Prostate gland (tissue), 2 donors: ENCODE measurements around the gene CDH11. TPM values are rescaled to one million over a fixed set of nuclear protein-coding genes. Genes with fewer than 3 reads are reported as not detected.

ENCODE experiments used
- DNase-seq: peaks from one replicate; pipeline ENCODE4 v3.0.0-alpha.2; 2019; ENCODE audit warnings: low spot score
- H3K27ac ChIP-seq, 2 donors: fragments of 200-600 bp; sonication (generic); 2 replicates each; pipeline ENCODE4 v1.5.1; 2017 to 2019
- H3K27me3 ChIP-seq: fragments of 200-600 bp; sonication (generic); replicated peaks from 2 replicates; pipeline ENCODE4 v1.5.1; 2019; ENCODE audit not compliant: insufficient read depth
- H3K36me3 ChIP-seq, 2 donors: fragments of 200-600 bp; sonication (generic); 1 replicate in 1 of 2; 2 replicates in 1 of 2; pipeline versions ENCODE4 v1.5.1 to v1.8.1; 2017 to 2019
- H3K4me1 ChIP-seq: fragments of 200-600 bp; sonication (generic); replicated peaks from 2 replicates; pipeline ENCODE4 v1.5.1; 2019
- H3K4me3 ChIP-seq, 2 donors: fragments of 200-600 bp; sonication (generic); 2 replicates each; pipeline ENCODE4 v1.5.1; 2017 to 2019
- H3K9me3 ChIP-seq: fragments of 200-600 bp; sonication (generic); 2 replicates; pipeline ENCODE4 v1.5.1; 2017
- CTCF ChIP-seq, 4 experiments: fragments of 200-600 bp in 2 of 4; fragments of 450-650 bp in 2 of 4; sonication (generic) in 2 of 4; IDR thresholded peaks; 1 replicate in 3 of 4; 2 replicates in 1 of 4; pipeline ENCODE4 v1.5.1; 2016 to 2019; ENCODE audit warnings: antibody characterized with exemption in 4 of 4, mild to moderate bottlenecking in 2 of 4, moderate library complexity in 2 of 4
- POLR2A ChIP-seq: fragments of 450-650 bp; IDR thresholded peaks from one replicate; pipeline ENCODE4 v1.6.1; 2016; ENCODE audit warnings: antibody characterized with exemption, mild to moderate bottlenecking
- POLR2AphosphoS5 ChIP-seq: sonication (generic); formaldehyde crosslinking; IDR thresholded peaks from one replicate; pipeline ENCODE4 v1.6.1; 2017; ENCODE audit warnings: antibody characterized with exemption
- WGBS: methylation state at CpG from one replicate; pipeline ENCODE4 v1.1.5; 2018; 5-methylcytosine and 5-hydroxymethylcytosine counted together
- intact Hi-C: fragments of 100-400 bp; cut with DNase I; formaldehyde crosslinking; loops from one replicate; pipeline ENCODE4 v1.14.2; 2022
- total RNA-seq, 2 donors: library from RNA; depleted of rRNA; stranded (reverse); fragments of >200 nt; gene quantifications; one replicate each; pipeline ENCODE4 v1.1.0, GENCODE V29; 2016

Gene CDH11
- total RNA-seq, 2 donors from 2014 or later, result 24.2 to 70.5 TPM

DNA sequence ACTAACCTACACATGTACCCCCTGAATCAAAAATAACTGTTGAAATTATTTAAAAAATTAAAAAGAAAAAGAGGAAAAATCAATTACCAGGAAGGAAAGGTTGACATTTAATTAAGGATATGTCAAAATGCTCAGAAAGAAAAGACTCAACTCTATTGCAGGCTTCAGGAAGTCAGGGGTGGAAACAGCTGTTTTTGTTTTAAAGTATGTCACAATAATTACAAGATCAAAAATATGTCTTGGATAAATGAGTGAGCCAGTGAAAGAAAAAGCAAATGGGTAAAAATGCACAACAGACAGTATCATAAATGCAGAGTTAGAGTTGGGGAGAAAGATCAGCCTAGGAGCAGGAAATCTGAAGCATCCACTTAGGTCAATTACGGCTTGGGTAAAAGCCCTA is 146.0 kb downstream of the CDH11 start:
- intact Hi-C loops, result no loop called here
- no peaks in the 10 kb centered on the region for H3K9me3 ChIP-seq
- WGBS, result 95% methylated on average over 1 of the region's 1 CpG
- H3K4me1 ChIP-seq, result no peaks in the 10 kb centered on the region
- no peak for DNase-seq
- H3K36me3 ChIP-seq, result no peaks in the 10 kb centered on the region
- TF ChIP-seq POLR2AphosphoS5, result no peak
- no peak for TF ChIP-seq CTCF (IDR thresholded peaks at IDR 0.05)
- no peak for TF ChIP-seq POLR2A
- no peak overlapping the region for H3K27ac ChIP-seq
- no peaks in the 10 kb centered on the region for H3K27me3 ChIP-seq
- no peak overlapping the region for H3K4me3 ChIP-seq

DNA sequence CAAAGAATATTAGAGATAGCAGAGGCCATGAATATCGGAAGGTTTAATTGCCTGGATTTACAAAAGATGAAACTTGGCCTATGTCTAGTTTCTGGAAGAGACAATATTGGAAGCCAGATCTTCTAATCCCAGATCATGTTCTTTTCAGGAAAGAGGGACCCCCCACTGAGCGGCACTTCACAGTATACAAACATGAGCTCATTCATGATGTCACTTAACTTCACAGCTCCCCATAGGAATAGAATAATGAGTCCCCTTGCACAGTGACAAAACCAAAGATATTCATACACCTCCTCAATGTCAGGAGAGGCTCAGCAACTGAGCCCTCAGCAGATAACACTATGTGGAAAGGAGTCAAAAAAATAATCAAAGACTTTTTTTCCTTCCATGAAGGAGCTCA is 147.5 kb downstream of the CDH11 start:
- Histone ChIP-seq H3K27ac (no peak overlapping the region), H3K9me3 (no peaks in the 10 kb centered on the region), H3K4me1 (no peaks in the 10 kb centered on the region), H3K4me3 (no peak overlapping the region), H3K27me3 (no peaks in the 10 kb centered on the region), H3K36me3 (no peaks in the 10 kb centered on the region)
- 93% methylated on average over 2 of the region's 2 CpGs for WGBS
- TF ChIP-seq CTCF (IDR thresholded peaks at IDR 0.05) (no peak), POLR2A (no peak)
- intact Hi-C loops, result no loop called here
- DNase-seq, result no peak

GRCh38 chr16:64973171-64973570 is 148.7 kb downstream of the CDH11 start:
- WGBS, result 45% methylated on average over 2 of the region's 2 CpGs
- H3K9me3 ChIP-seq, result no peaks in the 10 kb centered on the region
- TF ChIP-seq CTCF (IDR thresholded peaks at IDR 0.05), result no peak
- no peak for TF ChIP-seq POLR2A
- no peak for TF ChIP-seq POLR2AphosphoS5
- DNase-seq, result no peak
- no peaks in the 10 kb centered on the region for H3K27me3 ChIP-seq
- intact Hi-C loops, result no loop called here
- H3K27ac ChIP-seq, result no peak overlapping the region
- no peak overlapping the region for H3K4me3 ChIP-seq
- no peaks in the 10 kb centered on the region for H3K36me3 ChIP-seq
- H3K4me1 ChIP-seq, result no peaks in the 10 kb centered on the region

GRCh38 chr16:64971171-64971570 is 150.7 kb downstream of the CDH11 start:
- WGBS, result 80% methylated on average over 4 of the region's 4 CpGs

More at GRCh38 chr16:64971171-64971570, 150.7 kb downstream of the CDH11 start:
- Histone ChIP-seq H3K4me1 (no peaks in the 10 kb centered on the region), H3K27ac (no peak overlapping the region), H3K9me3 (no peaks in the 10 kb centered on the region), H3K36me3 (no peaks in the 10 kb centered on the region), H3K27me3 (no peaks in the 10 kb centered on the region), H3K4me3 (no peak overlapping the region)
- intact Hi-C loops, result no loop called here
- TF ChIP-seq POLR2A (no peak), POLR2AphosphoS5 (no peak), CTCF (IDR thresholded peaks at IDR 0.05) (no peak)
- no peak for DNase-seq
